Ovary (tissue), 3 donors: ENCODE data around the gene MPLKIP.
"Not testable (repeated sequence)": the region's sequence is repeated elsewhere in the genome, so short reads cannot be mapped to it uniquely, and the experiment has no call there.

Experiments used
- CTCF ChIP-seq, 3 donors: fragments of 450-650 bp in 2 of 3; fragments of 200-600 bp in 1 of 3; IDR thresholded peaks; one replicate each; pipeline versions ENCODE4 v1.5.1 to v1.8.0; 2016 to 2022; ENCODE audit warnings: antibody characterized with exemption in 3 of 3, mild to moderate bottlenecking in 1 of 3
- POLR2A ChIP-seq: fragments of 450-650 bp; IDR thresholded peaks from one replicate; pipeline ENCODE4 v1.6.1; 2017; ENCODE audit warnings: antibody characterized with exemption, mild to moderate bottlenecking, moderate library complexity
- donor health status: DM: no; HTN: no; CAD: no.

GRCh38 chr7:40175256-40175655 lies 40.8 kb upstream of the MPLKIP start:
- TF ChIP-seq CTCF (IDR thresholded peaks at IDR 0.05); POLR2A: not testable (repeated sequence)
